ENCODE results near the gene DOLPP1. TPM values are rescaled to one million over a fixed set of nuclear protein-coding genes. Genes with fewer than 3 reads are reported as not detected.

DOLPP1 gene
- total and polyA plus RNA-seq, 2 of the 8 experiments (the other 6 are each of a cell fraction or from before 2014, with no cell fraction given): 36.0 to 45.3 TPM

- TF ChIP-seq KDM4A (IDR thresholded peaks at IDR 0.05; ENCODE audit: low read depth, low read length, severe bottlenecking) (no peak), NRF1 (IDR thresholded peaks at IDR 0.05; ENCODE audit: low read depth, low read length) (no peak), TAF7 (optimal IDR thresholded peaks at IDR 0.05; ENCODE audit: borderline replicate concordance, low read depth, low read length) (no peak), MAX (IDR thresholded peaks at IDR 0.05) (no peak), GABPA (IDR thresholded peaks at IDR 0.05; ENCODE audit: borderline replicate concordance, insufficient read depth, low read length) (no peak)
These were observed 14.3 kb downstream of the DOLPP1 start (continued) for GRCh38 chr9:129095170-129095667.

Measured in H1 (cell line).